WTC11 (cell line): ENCODE data around the gene SERAC1. TPM values are rescaled to one million over a fixed set of nuclear protein-coding genes. Genes with fewer than 3 reads are reported as not detected.

Source experiments
- ATAC-seq: fragments of 200-7000 bp; cut with Tn5 transposase; 2 replicates; pipeline ENCODE4 v1.10.0; 2021; ENCODE audit warnings: mild to moderate bottlenecking, moderate library complexity
- CTCF ChIA-PET: fragments of 300-600 bp; sonication (Branson Sonifier 250); formaldehyde crosslinking; loops from one replicate; lab custom pipeline; 2021; ENCODE audit warnings: antibody characterized with exemption; lab: Charles Lee
- POLR2A ChIA-PET: fragments of 350-600 bp; sonication (Branson Sonifier 250); formaldehyde crosslinking; loops from one replicate; lab custom pipeline; 2021; ENCODE audit warnings: antibody characterized with exemption; lab: Charles Lee
- DNase-seq: peaks from one replicate; pipeline ENCODE4 v3.0.0; 2021; ENCODE audit warnings: low spot score
- H3K27ac Mint-ChIP-seq: 2 replicates; pipeline ENCODE4 v1.8.0; 2021; ENCODE audit warnings: mixed read lengths
- H3K27me3 Mint-ChIP-seq: 2 replicates; pipeline ENCODE4 v1.8.0; 2021; ENCODE audit warnings: low read depth, mild to moderate bottlenecking, moderate library complexity, mixed read lengths
- H3K36me3 Mint-ChIP-seq: 2 replicates; pipeline ENCODE4 v1.8.0; 2021; ENCODE audit warnings: mixed read lengths
- H3K4me1 Mint-ChIP-seq: 2 replicates; pipeline ENCODE4 v1.8.0; 2022; ENCODE audit warnings: mixed read lengths
- H3K4me3 Mint-ChIP-seq: 2 replicates; pipeline ENCODE4 v1.8.0; 2021; ENCODE audit warnings: mild to moderate bottlenecking, moderate library complexity, mixed read lengths
- H3K9me3 Mint-ChIP-seq: 2 replicates; pipeline ENCODE4 v1.8.0; 2021; ENCODE audit warnings: mixed read lengths
- ARID4B ChIP-seq: sonication (generic); formaldehyde crosslinking; IDR thresholded peaks from 2 replicates; pipeline ENCODE4 v1.8.0; 2023; ENCODE audit warnings: missing genetic modification reagents, mild to moderate bottlenecking, borderline replicate concordance
- ATF3 ChIP-seq: sonication (generic); formaldehyde crosslinking; conservative IDR thresholded peaks from 2 replicates; pipeline ENCODE4 v1.8.1; 2022; ENCODE audit warnings: mild to moderate bottlenecking, missing genetic modification reagents
- CREB1 ChIP-seq: sonication (generic); formaldehyde crosslinking; IDR thresholded peaks from 2 replicates; pipeline ENCODE4 v1.8.0; 2023; ENCODE audit warnings: mild to moderate bottlenecking, missing genetic modification reagents
- CREM ChIP-seq: sonication (generic); formaldehyde crosslinking; IDR thresholded peaks from 2 replicates; pipeline ENCODE4 v1.8.1; 2022; ENCODE audit warnings: mild to moderate bottlenecking, missing genetic modification reagents, moderate library complexity
- E2F1 ChIP-seq: sonication (generic); formaldehyde crosslinking; IDR thresholded peaks from 2 replicates; pipeline ENCODE4 v1.8.0; 2022; ENCODE audit warnings: mild to moderate bottlenecking, missing genetic modification reagents
- E2F5 ChIP-seq: sonication (generic); formaldehyde crosslinking; IDR thresholded peaks from 2 replicates; pipeline ENCODE4 v1.8.1; 2022; ENCODE audit warnings: mild to moderate bottlenecking, moderate library complexity, missing genetic modification reagents
- ETV6 ChIP-seq: sonication (generic); formaldehyde crosslinking; IDR thresholded peaks from 2 replicates; pipeline ENCODE4 v1.8.1; 2022; ENCODE audit warnings: mild to moderate bottlenecking, missing genetic modification reagents
- PRDM15 ChIP-seq: sonication (generic); formaldehyde crosslinking; IDR thresholded peaks from 2 replicates; pipeline ENCODE4 v1.8.0; 2022; ENCODE audit warnings: missing genetic modification reagents
- SOX15 ChIP-seq: fragments of 250-450 bp; sonication (Bioruptor Pico); IDR thresholded peaks from 2 replicates; pipeline ENCODE4 v1.9.0; 2021; ENCODE audit warnings: mild to moderate bottlenecking
- TCF7 ChIP-seq: sonication (generic); formaldehyde crosslinking; IDR thresholded peaks from 2 replicates; pipeline ENCODE4 v1.8.0; 2022; ENCODE audit warnings: mild to moderate bottlenecking, low read depth, missing genetic modification reagents, moderate library complexity
- TP53 ChIP-seq: sonication (generic); formaldehyde crosslinking; IDR thresholded peaks from 2 replicates; pipeline ENCODE4 v1.8.1; 2023; ENCODE audit warnings: mild to moderate bottlenecking, missing genetic modification reagents
- ZNF232 ChIP-seq: sonication (generic); formaldehyde crosslinking; IDR thresholded peaks from 2 replicates; pipeline ENCODE4 v1.8.0; 2022; ENCODE audit warnings: mild to moderate bottlenecking, missing genetic modification reagents
- ZNF416 ChIP-seq: fragments of 250-450 bp; sonication (Bioruptor Pico); IDR thresholded peaks from 2 replicates; pipeline ENCODE4 v1.9.0; 2021; ENCODE audit warnings: mild to moderate bottlenecking, inconsistent platforms
- ZNF423 ChIP-seq: fragments of 250-450 bp; sonication (Bioruptor Pico); IDR thresholded peaks from 2 replicates; pipeline ENCODE4 v2.1.2; 2022; ENCODE audit warnings: mild to moderate bottlenecking, moderate library complexity
- ZNF425 ChIP-seq: fragments of 250-450 bp; sonication (Bioruptor Pico); conservative IDR thresholded peaks from 2 replicates; pipeline ENCODE4 v1.9.0; 2021; ENCODE audit warnings: mild to moderate bottlenecking
- ZNF532 ChIP-seq: fragments of 250-450 bp; sonication (Bioruptor Pico); IDR thresholded peaks from 2 replicates; pipeline ENCODE4 v1.9.0; 2021; ENCODE audit warnings: mild to moderate bottlenecking, borderline replicate concordance
- ZNF671 ChIP-seq: fragments of 250-450 bp; sonication (Bioruptor Pico); IDR thresholded peaks from 2 replicates; pipeline ENCODE4 v1.8.0; 2021; ENCODE audit warnings: mild to moderate bottlenecking
- total RNA-seq: library from RNA; stranded (reverse); gene quantifications from 3 replicates; pipeline ENCODE4 v1.2.3, GENCODE V29; 2021

Gene SERAC1
- total RNA-seq, 1 experiment from 2014 or later: 14.1 TPM

- Mint-ChIP-seq H3K4me3 (no peak overlapping the region), H3K27ac (no peak overlapping the region), H3K4me1 (no peaks in the 10 kb centered on the region), H3K9me3 (no peaks in the 10 kb centered on the region), H3K27me3 (no peaks in the 10 kb centered on the region), H3K36me3 (peaks cover 27% of the 10 kb centered on the region)
- CTCF ChIA-PET: interaction anchor here (0.6 to 2.4 kb wide), 3 partner anchors 14 to 279 kb away, joined by 3 to 8 read pairs (median 3); no protein-coding TSS in a partner anchor
- DNase-seq: no peak
- POLR2A ChIA-PET: interaction anchor here (0.6 kb wide), 1 partner anchor 139 kb away, joined by 3 read pairs; no protein-coding TSS in a partner anchor
- TF ChIP-seq CREB1 (CRISPR knock-in tag) (no peak), ZNF423 (CRISPR knock-in tag) (no peak), ZNF425 (CRISPR knock-in tag) (no peak), E2F1 (CRISPR knock-in tag) (no peak), ZNF232 (CRISPR knock-in tag) (no peak), ATF3 (CRISPR knock-in tag) (no peak), CREM (CRISPR knock-in tag) (no peak), TCF7 (CRISPR knock-in tag) (no peak), ZNF671 (CRISPR knock-in tag) (no peak)
- ATAC-seq: no peak
Measured at GRCh38 chr6:158086504-158087223, 81.4 kb downstream of the SERAC1 start.

GRCh38 chr6:158086054-158086503 is 82.0 kb downstream of the SERAC1 start:
- POLR2A ChIA-PET: no interaction called here
- H3K27ac Mint-ChIP-seq: no peak overlapping the region
- no peak overlapping the region for H3K4me3 Mint-ChIP-seq
- CTCF ChIA-PET: interaction anchor here (0.6 to 2.4 kb wide), 3 partner anchors 14 to 119 kb away, joined by 3 to 8 read pairs (median 3); no protein-coding TSS in a partner anchor
- H3K27me3 Mint-ChIP-seq: no peaks in the 10 kb centered on the region
- no peak for ATAC-seq
- H3K4me1 Mint-ChIP-seq: no peaks in the 10 kb centered on the region
- DNase-seq: no peak
- H3K9me3 Mint-ChIP-seq: no peaks in the 10 kb centered on the region
- H3K36me3 Mint-ChIP-seq: peaks cover 27% of the 10 kb centered on the region
- TF ChIP-seq TP53 (CRISPR knock-in tag) (no peak), SOX15 (CRISPR knock-in tag) (no peak), ETV6 (CRISPR knock-in tag) (no peak), ZNF532 (no peak), ARID4B (CRISPR knock-in tag) (no peak), E2F5 (no peak), ZNF416 (CRISPR knock-in tag) (no peak), PRDM15 (CRISPR knock-in tag) (no peak)
